GM12801 (cell line): ENCODE results near the gene CHRND.

Source experiments
- TF ChIP-seq, protein P1 (sequence below): IDR thresholded peaks from one replicate; pipeline ENCODE4 v1.5.1; 2011; ENCODE audit warnings: control low read depth; ENCODE audit not compliant: insufficient read length; ENCODE audit errors: extremely low read depth

Gene CHRND

DNA sequence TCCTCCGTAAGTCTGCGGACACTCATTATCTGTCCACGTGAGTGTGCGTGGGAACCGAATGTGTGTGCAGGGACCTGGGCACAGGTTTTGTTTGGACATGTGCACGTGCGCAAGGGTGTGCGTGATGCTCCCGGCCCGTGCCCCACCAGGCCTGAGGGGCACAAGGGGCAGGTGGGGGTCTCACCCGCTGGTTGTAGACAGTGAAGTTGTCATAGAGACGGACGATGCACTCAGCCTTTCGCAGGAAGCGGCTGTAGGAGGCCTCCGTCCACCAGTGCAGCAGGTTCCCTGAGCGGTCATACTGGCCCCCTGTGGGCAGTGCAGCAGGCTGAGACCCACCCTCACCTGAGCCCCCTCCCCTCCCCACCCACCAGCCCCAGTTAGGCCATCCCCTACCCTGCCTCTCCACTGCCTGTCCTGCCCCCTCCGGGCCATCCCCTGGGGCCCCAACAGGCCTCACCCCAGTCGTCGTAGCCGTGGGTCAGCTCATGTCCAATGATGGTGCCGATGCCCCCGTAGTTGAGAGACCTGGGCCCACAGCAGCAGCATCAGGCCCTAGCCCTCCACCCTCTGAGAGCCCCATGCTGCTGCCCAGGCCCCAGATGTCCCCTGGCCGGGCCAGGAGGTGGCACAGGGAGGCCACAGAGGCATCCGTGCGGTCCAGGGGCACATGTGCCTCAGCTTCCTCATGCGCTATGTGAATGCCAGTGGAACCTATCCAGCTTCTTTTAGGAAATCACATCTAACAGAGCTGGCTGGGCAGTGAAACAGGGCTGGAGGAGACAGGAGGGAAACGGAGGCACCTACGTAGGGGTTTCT lies 44.4 kb upstream of the CHRND start:
- TF ChIP-seq, protein P1, sequence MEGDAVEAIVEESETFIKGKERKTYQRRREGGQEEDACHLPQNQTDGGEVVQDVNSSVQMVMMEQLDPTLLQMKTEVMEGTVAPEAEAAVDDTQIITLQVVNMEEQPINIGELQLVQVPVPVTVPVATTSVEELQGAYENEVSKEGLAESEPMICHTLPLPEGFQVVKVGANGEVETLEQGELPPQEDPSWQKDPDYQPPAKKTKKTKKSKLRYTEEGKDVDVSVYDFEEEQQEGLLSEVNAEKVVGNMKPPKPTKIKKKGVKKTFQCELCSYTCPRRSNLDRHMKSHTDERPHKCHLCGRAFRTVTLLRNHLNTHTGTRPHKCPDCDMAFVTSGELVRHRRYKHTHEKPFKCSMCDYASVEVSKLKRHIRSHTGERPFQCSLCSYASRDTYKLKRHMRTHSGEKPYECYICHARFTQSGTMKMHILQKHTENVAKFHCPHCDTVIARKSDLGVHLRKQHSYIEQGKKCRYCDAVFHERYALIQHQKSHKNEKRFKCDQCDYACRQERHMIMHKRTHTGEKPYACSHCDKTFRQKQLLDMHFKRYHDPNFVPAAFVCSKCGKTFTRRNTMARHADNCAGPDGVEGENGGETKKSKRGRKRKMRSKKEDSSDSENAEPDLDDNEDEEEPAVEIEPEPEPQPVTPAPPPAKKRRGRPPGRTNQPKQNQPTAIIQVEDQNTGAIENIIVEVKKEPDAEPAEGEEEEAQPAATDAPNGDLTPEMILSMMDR = no peak

GRCh38 chr2:232482301-232483238 lies 43.4 kb upstream of the CHRND start:
- TF ChIP-seq, protein P1 = no peak

GRCh38 chr2:232483311-232483922 lies 42.5 kb upstream of the CHRND start:
- TF ChIP-seq, protein P1 = no peak

DNA sequence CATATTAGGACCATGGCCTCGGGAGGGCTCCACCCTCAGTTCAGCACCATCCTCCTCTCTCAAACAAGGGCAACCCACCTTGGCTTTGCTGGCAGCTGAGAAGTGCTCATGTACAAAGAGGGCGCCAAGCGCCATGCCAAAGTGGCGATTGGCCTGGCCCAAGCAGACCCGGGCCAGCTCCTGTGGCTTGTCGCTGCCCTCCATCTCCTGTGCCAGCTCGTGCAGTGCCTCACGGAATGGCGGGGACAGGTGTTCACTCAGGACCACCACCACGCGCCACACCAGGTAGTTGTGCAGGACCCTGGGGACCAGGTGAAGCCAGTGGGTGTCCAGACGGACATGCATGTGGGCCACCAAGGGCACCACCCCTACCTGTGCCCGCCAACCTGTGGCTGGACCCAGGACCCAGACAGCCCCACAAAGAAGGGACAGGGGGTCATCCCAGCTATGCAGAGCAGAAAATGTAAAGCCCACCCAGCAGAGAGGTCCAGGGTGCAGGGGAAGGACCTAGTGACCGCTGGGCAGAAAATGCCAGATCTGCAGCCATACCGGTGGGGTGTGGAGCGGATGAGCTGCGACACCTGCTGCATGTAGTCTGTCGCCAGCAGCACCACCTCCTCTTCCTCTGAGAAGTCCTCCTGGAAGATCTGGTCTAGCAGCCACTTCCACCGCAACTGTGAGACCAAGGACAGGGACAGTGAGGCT lies 41.9 kb upstream of the CHRND start:
- TF ChIP-seq, protein P1 = no peak

DNA sequence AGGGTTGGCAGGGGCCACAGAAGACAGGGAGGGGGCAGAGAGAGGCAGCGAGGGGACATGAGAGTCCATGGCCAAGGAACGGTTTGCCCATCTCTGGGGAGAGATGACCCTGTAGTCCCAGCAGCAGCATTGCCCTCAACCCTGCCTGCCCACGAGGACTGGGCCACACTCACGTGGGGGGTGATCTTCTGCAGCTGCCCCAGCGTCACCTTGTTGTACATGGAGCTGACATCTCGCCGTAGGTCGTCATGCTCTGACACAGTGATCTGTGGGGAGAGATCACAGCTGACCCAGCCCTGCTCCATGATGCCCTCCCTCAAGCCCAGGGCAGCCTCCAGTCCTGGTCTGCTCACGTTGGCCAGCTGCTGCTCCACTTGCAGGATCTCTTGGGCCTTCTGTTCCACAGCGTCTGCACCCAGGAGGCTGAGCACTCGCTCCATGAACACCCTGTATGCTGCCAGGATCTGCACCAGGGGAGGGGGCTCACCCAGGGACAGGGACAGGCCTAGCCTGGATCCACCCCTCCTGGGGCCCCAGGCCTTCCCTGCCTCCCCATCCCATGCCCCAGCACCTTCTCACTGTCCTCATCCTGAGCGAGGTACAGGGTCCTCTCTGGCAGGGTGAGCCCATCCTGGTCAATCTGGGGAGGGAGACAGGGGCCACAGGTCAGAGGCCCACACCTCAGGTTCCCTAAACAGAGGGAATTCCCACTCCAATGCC lies 41.2 kb upstream of the CHRND start:
- TF ChIP-seq, protein P1 = no peak

GRCh38 chr2:232485348-232485756 lies 40.6 kb upstream of the CHRND start:
- TF ChIP-seq, protein P1 = no peak
